Measurements from ENCODE around the gene SYNPO2L. TPM values are rescaled to one million over a fixed set of nuclear protein-coding genes. Genes with fewer than 3 reads are reported as not detected.

Gene SYNPO2L
- total and polyA plus RNA-seq, 7 donors, result 0.12 to 0.23 TPM; not detected in 5

- DNase-seq, result no peak
- Histone ChIP-seq H3K9me3 (no peaks in the 10 kb centered on the region), H3K4me1 (peaks cover 0 to 6% (median 0%) of the 10 kb centered on the region in 4 donors), H3K27me3 (no peaks in the 10 kb centered on the region), H3K4me3 (no peak within 1 kb of the TSS), H3K36me3 (no peaks in the 10 kb centered on the region), H3K27ac (no peak within 1 kb of the TSS)
- TF ChIP-seq EP300 (IDR thresholded peaks at IDR 0.05) (no peak), CTCF (IDR thresholded peaks at IDR 0.05) (no peak), POLR2A (IDR thresholded peaks at IDR 0.05) (no peak), POLR2AphosphoS5 (IDR thresholded peaks at IDR 0.05) (no peak)
- intact Hi-C loops (cut with DNase I), result no loop called here
- WGBS, 2 donors, result 84 to 91% methylated on average over 9 of the region's 9 CpGs
These were observed 14.3 kb downstream of the SYNPO2L start, which contains the start of gene MYOZ1 for GRCh38 chr10:73641328-73642060. MYOZ1 (minus strand) TSS chr10:73641474; CDS start chr10:73640017, 1,457 bp downstream.

- H3K4me1 ChIP-seq, result peaks cover 0 to 6% (median 0%) of the 10 kb centered on the region in 4 donors
- no peak overlapping the region for H3K4me3 ChIP-seq
- intact Hi-C loops (cut with DNase I), result no loop called here
- H3K36me3 ChIP-seq, result no peaks in the 10 kb centered on the region
- 90 to 95% methylated on average over 3 of the region's 3 CpGs for WGBS, 2 donors
- DNase-seq, result no peak
- H3K27ac ChIP-seq, result no peak overlapping the region
- no peaks in the 10 kb centered on the region for H3K9me3 ChIP-seq
- H3K27me3 ChIP-seq, result no peaks in the 10 kb centered on the region
- TF ChIP-seq EP300 (IDR thresholded peaks at IDR 0.05) (no peak), CTCF (IDR thresholded peaks at IDR 0.05) (no peak), POLR2AphosphoS5 (IDR thresholded peaks at IDR 0.05) (no peak), POLR2A (IDR thresholded peaks at IDR 0.05) (no peak)
These were observed 16.5 kb downstream of the SYNPO2L start for GRCh38 chr10:73639286-73639685.

- TF ChIP-seq POLR2AphosphoS5 (IDR thresholded peaks at IDR 0.05) (no peak), CTCF (IDR thresholded peaks at IDR 0.05) (no peak)
- peak; percentile 19 for DNase-seq
- Histone ChIP-seq H3K27ac (no peak overlapping the region), H3K4me1 (no peaks in the 10 kb centered on the region), H3K4me3 (no peak overlapping the region), H3K27me3 (no peaks in the 10 kb centered on the region), H3K36me3 (no peaks in the 10 kb centered on the region), H3K9me3 (no peaks in the 10 kb centered on the region)
- intact Hi-C loops (cut with DNase I), result no loop called here
- 59 to 64% methylated on average over 1 of the region's 1 CpG for WGBS, 2 donors
These were observed 20.0 kb downstream of the SYNPO2L start for GRCh38 chr10:73635781-73636180.

GRCh38 chr10:73634421-73634820 is 21.4 kb downstream of the SYNPO2L start:
- Histone ChIP-seq H3K9me3 (no peaks in the 10 kb centered on the region), H3K4me3 (no peak overlapping the region), H3K27me3 (no peaks in the 10 kb centered on the region), H3K27ac (no peak overlapping the region), H3K4me1 (no peaks in the 10 kb centered on the region), H3K36me3 (no peaks in the 10 kb centered on the region)
- DNase-seq, result peak; percentile 47
- intact Hi-C loops (cut with DNase I), result no loop called here
- 74 to 88% methylated on average over 5 of the region's 5 CpGs for WGBS, 2 donors
- no peak for TF ChIP-seq CTCF (IDR thresholded peaks at IDR 0.05)
- TF ChIP-seq POLR2AphosphoS5 (IDR thresholded peaks at IDR 0.05), result no peak
- TF ChIP-seq POLR2A (IDR thresholded peaks at IDR 0.05), result no peak
- no peak for TF ChIP-seq EP300 (IDR thresholded peaks at IDR 0.05)
